Measurements from ENCODE around the gene RESP18.

DNA sequence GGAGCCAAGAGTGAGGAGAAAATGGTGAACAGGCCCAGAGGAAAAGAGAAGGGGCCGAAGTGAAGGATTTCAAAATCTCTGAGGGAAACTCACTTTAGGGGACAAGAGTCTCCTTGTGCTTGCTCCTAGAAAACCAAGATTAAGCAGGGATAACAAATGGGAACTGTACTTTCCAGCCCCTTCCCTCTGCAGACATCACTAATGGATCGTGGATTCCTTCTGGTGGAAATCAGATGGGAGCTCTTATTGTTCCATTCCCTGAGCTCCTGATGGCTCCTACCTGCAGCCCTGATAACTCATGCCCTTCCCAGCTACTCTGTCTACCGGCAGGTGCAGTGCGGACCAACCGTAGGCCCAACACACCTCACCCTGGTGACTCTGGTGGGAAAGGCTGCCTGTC lies 20.6 kb upstream of the RESP18 start:
- TF ChIP-seq, protein P1, sequence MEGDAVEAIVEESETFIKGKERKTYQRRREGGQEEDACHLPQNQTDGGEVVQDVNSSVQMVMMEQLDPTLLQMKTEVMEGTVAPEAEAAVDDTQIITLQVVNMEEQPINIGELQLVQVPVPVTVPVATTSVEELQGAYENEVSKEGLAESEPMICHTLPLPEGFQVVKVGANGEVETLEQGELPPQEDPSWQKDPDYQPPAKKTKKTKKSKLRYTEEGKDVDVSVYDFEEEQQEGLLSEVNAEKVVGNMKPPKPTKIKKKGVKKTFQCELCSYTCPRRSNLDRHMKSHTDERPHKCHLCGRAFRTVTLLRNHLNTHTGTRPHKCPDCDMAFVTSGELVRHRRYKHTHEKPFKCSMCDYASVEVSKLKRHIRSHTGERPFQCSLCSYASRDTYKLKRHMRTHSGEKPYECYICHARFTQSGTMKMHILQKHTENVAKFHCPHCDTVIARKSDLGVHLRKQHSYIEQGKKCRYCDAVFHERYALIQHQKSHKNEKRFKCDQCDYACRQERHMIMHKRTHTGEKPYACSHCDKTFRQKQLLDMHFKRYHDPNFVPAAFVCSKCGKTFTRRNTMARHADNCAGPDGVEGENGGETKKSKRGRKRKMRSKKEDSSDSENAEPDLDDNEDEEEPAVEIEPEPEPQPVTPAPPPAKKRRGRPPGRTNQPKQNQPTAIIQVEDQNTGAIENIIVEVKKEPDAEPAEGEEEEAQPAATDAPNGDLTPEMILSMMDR (IDR thresholded peaks at IDR 0.05): no peak
- TF ChIP-seq POLR2A (IDR thresholded peaks at IDR 0.05) (no peak), POLR2AphosphoS5 (IDR thresholded peaks at IDR 0.05) (no peak), EP300 (IDR thresholded peaks at IDR 0.05) (no peak)

Data from suprapubic skin (tissue), 4 donors.